CD4-positive, alpha-beta T cell treated with Interleukin-1 beta for 1 hour (primary cell): ENCODE data around the gene MYBBP1A.
"Not testable (repeated sequence)": the region's sequence is repeated elsewhere in the genome, so short reads cannot be mapped to it uniquely, and the experiment has no call there.

Source experiments
- DNase-seq, 2 donors: peaks; one replicate each; pipeline ENCODE4 v3.0.0-alpha.2; 2020 to 2022

Gene MYBBP1A

GRCh38 chr17:4554997-4555799 lies at the start of gene MYBBP1A:
Gene MYBBP1A, minus strand, starts transcription at chr17:4555384. Its CDS starts 60 bp downstream, at chr17:4555324.
- DNase-seq, result peak; percentile 96

GRCh38 chr17:4604736-4605135 lies 49.6 kb upstream of the MYBBP1A start:
- not testable (repeated sequence) for DNase-seq

- DNase-seq, result no peak
Observed at GRCh38 chr17:4604111-4604644, 49.0 kb upstream of the MYBBP1A start.

GRCh38 chr17:4602041-4602440 lies 46.9 kb upstream of the MYBBP1A start:
- no peak for DNase-seq

- DNase-seq, result no peak
Observed at GRCh38 chr17:4601326-4601725, 46.1 kb upstream of the MYBBP1A start.

GRCh38 chr17:4600563-4600962 lies 45.4 kb upstream of the MYBBP1A start:
- no peak for DNase-seq

- no peak for DNase-seq
Observed at GRCh38 chr17:4599505-4600281, 44.5 kb upstream of the MYBBP1A start.

GRCh38 chr17:4598776-4599504 lies 43.8 kb upstream of the MYBBP1A start:
- no peak for DNase-seq

- DNase-seq, result no peak
Observed at GRCh38 chr17:4597975-4598374, 42.8 kb upstream of the MYBBP1A start.

GRCh38 chr17:4596636-4597380 lies 41.6 kb upstream of the MYBBP1A start:
- no peak for DNase-seq

GRCh38 chr17:4595685-4596342 lies 40.6 kb upstream of the MYBBP1A start:
- DNase-seq, result not testable (repeated sequence)

- DNase-seq, result peak; percentile 7 to 30
Observed at GRCh38 chr17:4594931-4595684, 39.9 kb upstream of the MYBBP1A start.

GRCh38 chr17:4594406-4594805 lies 39.2 kb upstream of the MYBBP1A start:
- DNase-seq, result no peak

- DNase-seq, result no peak
Observed at GRCh38 chr17:4593021-4593421, 37.8 kb upstream of the MYBBP1A start.

- DNase-seq, result no peak
Observed at GRCh38 chr17:4592240-4593005, 37.2 kb upstream of the MYBBP1A start.

GRCh38 chr17:4591529-4591928 lies 36.3 kb upstream of the MYBBP1A start:
- no peak for DNase-seq

GRCh38 chr17:4590981-4591453 lies 35.8 kb upstream of the MYBBP1A start:
- no peak for DNase-seq

GRCh38 chr17:4590042-4590441 lies 34.9 kb upstream of the MYBBP1A start:
- not testable (repeated sequence) for DNase-seq

- DNase-seq, result no peak
Observed at GRCh38 chr17:4588898-4589625, 33.9 kb upstream of the MYBBP1A start.
